Activated CD4-positive, alpha-beta T cell treated with anti-CD3 and anti-CD28 coated beads, Interleukin-2, amount 50 U/mL, for 4 hours (primary cell): ENCODE results near the gene GK.
A peak's percentile ranks its signal among the peaks of the same experiment; 100 is the strongest.
"Not testable (repeated sequence)": the region's sequence is repeated elsewhere in the genome, so short reads cannot be mapped to it uniquely, and the experiment has no call there.

Source experiments
- DNase-seq, 2 experiments: peaks; one replicate each; pipeline ENCODE4 v3.0.0-alpha.2; 2020

GK gene

DNA sequence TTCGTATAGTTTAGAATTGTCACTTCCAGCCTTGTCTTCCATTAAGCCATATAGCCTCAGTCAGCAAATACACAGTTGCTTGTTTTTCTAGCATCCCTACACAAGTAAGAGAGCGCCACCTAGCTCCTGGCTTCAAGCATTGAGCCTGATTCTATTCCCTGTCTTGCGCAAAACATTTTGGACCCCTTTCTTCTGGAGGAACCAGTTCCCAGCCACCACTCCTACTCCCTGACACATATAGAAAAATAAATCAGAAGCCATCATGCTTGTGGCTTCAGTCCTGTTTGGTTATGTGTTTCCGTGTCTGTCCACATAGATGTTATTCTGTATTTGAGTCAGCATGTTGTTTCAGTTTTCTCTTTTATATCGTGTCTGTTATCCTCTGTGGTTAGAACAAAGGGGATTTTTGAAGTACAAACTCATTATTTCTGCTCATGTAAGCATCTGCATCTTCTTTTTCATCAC, 59.9 kb downstream of the GK start:
- peak; percentile 27 to 33 for DNase-seq

DNA sequence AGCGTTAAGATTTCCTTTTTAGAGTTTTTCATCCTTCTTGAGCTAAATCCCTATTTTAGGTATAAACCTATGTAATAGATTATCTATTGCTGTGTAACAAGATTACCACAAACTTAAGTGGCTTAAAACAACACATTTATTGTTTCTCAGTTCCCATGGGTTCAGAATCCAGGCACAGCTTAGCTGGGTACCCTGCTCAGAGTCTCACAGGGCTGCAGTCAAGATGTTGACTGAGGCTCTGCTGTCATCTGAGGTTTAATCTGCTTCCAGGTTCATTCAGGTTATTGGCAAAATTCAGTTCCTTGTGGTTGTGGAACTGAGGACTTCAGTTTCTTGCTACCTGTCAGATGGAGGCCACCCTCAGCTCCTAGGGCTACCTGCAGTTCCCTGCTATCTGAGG, 60.9 kb downstream of the GK start:
- no peak for DNase-seq

DNA sequence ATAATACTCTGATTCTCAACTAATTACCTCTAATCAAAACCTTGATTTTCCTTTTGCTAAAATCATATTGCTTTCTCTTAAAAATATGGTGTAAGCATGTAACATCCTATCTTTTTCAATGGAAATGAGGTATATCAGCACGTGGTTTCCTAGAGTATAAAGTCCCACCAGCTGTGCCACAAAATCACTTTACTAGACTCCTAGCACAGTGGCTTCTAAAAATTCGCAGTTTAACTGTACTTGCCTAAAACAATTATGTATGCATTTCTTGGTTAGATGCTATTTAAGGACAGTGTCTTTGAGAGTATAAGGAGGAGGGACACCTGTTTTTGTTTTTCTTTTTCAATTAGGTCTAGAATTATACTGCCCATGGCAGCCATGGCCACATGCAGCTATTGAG, 62.8 kb downstream of the GK start:
- DNase-seq = no peak

DNA sequence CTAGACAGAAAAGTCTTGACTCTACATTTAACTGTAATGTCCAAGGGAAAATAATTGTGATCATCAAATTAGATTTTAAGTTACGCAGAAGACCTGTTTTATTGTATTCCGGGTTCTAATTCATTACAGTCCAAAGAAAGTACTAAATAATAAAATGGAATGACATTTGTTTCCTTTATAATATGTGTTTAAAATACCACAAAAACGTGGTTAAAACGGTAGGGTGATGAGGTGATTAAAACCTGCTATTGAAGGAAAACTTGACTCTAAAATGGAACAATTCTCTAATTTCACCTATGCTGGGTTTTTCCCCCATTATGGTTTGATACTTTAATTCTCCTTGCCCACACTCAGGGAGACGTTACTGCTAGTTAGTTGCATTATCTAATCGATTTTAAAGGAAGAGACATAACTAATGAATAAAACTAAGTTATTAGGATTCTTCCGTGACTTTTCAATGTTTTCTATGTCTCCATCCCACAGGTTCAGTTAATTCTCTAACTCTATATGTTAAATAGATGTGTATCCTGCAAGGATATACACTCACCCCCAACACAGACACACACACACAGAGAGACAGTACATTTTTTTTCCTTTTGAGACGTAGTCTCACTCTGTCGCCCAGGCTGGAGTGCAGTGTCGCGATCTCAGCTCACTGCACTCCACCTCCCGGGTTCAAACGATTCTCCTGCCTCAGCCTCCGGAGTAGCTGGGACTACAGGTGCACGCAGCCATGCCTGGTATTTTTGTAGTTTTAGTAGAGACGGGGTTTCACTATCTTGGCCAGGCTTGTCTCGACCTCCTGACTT, 80.8 kb downstream of the GK start:
- DNase-seq = no peak

DNA sequence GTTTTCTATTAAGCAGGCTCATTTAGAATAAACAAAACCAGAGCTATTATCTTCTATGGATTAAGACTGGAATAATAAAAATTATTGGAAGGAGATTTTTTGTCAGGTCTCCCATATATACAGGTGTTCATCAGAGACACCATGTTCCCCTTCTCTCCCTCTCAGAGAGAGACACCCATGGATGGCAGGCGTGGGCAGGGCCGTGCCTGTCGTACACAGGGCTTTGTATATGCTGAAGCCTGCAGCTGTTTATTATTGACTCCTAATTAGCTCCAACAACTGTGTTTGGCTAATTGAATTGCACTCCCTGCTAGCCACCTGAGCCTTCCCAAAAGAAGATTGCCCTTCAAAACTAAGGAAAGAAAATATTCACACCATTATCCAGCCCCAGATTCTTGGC, 81.6 kb downstream of the GK start:
- no peak for DNase-seq

DNA sequence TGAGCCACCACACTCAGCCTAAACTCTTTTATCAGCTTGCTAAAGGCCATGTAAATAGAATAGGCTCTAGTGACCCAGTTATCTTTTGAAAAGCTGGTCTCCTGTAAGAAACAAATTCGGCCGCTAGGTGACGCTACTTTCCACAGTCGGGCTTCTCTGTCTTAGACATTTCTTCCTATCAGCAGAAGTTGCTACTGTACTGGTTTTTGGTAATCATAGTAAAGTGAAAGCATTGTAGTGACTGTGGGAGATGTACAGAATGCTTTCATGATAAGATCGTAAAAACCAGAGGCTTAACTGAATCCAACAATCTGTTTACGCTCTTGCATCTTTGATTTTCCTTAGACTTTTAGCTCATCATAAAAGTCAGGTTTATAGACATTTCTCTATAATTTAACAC, 82.6 kb downstream of the GK start:
- peak; percentile 61 to 65 for DNase-seq

DNA sequence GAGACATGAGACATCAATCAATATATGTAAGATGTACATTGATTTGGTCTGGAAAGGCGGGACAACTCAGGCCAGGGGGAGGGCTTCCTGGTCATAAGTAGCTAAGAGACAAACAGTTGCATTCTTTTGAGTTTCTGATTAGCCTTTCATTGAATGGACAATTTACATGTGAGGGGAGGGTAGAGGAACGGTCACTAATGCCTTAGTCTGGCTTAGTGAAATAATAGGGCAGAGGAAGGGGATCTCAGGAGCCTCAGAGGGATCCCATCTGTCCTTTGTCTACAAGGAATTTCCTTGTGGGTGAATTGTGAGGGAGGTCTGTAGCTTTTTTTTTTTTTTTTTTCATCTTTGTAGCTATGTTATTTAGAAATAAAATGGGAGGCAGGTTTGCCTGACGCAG, 88.3 kb downstream of the GK start:
- no peak for DNase-seq

DNA sequence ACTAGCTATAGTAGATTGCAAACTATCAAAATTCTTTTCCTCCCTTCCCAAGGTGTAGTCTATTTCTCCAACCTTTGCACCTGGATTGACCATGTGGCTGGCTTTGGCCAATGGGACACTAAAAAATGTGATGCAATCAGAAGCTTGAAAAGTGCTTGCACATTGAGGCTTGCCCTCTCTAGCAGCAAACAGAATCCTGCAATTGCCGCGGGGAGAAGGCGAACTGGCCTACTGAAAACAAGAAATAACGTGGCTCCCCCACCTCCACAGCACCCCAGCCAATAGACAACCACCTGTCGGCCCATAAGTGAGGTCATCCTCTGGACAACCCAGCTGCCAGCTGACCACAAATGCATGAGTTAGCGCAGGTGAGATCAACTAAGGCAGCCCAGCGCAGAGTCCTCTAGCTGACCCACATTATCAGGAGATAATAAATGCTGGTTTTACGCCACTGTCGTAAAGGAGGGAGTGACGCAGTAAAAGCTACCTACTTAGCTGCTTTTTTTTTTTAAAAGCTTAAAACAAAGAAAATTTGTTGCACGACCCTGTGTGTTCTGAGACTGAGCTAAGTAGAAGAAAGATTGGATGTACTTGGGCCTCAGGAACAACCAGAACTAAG, 95.2 kb downstream of the GK start:
- no peak for DNase-seq

DNA sequence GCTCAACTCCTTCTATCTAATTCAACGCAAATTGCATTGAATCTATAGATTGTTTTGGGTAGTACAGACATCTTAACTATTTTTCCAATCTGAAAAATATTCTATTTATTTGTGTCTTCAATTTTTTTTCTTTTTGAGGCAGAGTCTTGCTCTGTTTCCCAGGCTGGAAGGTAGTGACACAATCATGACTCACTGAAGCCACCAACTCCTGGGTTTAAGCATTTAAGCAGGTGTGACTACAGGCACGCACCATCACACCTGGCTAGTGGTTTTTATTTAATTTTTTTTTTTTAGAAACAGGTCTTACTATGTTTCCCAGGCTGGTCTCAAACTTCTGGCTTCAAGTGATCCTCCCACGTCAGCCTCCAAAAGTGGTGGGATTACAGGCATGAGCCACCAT, 98.3 kb downstream of the GK start:
- DNase-seq = no peak

DNA sequence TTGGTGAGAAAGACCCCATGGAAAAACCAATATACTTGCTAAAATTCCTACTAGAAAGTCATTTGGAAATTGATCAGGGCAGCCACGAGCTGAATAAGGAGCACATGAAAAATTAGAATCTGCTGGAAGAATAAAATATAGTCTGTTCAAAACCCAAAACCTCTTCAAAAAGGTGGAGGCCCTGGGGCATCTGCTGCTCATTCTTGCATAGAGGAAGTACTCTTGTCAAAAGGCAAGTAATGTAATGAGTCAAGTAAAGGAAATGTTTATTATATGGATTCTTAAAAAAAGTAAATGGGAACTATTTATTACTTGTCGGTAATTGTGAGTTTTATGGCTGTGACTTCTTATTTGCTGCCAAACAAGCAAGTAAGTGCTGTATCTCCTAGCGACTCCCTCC, 109.5 kb downstream of the GK start:
- DNase-seq = no peak

DNA sequence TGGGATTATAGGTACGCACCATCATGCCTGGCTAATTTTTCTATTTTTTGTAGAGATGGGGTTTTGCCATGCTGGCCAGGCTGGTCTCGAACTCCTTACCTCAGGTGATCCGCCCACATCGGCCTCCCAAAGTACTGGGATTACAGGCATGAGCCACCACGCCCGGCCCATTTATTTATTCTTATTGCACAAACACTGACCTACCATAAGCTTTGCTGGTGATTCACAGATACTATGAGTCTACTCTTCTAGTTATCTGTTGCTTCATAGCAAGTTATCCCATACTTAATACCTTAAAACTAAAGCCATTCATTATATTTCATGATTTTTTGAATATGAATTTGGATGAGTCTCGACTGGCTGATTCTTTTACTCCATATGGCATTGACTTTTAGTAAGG, 120.5 kb downstream of the GK start:
- not testable (repeated sequence) for DNase-seq

DNA sequence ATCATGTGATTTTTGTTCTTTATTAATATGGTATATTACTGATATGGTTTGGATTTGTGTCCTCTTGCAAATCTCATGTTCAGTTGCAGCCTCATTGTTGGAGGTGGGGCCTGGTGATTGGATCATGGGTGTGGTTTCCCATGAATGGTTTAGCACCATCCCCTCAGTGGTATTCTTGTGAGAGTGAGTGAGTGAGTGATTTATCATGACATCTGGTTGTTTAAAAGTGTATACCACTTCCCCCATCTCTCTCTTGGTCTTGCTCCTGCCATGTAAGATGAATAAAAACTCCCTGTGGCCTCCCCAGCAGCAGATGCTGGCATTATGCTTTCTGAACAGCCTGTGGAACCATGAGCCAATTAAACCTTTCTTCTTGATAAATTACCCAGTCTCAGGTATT, 124.4 kb downstream of the GK start:
- DNase-seq = no peak

DNA sequence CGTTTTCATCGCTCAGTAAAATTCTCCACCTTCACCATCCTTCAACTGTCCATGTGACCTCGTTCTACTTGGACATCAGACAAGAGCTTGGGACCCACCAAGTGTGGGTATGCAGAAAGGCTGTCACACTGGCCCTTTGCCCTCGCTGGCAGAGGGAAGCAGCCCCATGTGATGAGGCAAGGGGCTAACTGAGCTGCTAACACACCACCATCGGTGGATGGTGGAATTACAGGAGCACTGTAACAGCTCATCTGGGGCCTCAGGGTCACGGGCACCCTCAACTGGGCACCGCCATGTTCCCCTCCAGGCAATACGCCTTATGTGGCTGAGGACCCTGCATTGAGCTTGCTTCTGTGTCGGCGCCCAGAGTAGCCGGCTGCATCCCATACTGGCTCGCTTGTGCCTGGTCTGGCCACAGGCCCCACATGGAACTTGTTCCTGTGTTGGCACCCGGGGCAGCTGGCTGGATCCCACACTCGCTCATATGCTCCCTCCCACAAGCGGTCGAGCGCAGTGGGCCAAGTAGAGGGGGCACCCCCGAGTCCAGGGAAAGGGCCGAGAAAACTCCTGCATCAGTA, 126.3 kb downstream of the GK start:
- DNase-seq = no peak
